ENCODE results near the gene YJU2. TPM values are rescaled to one million over a fixed set of nuclear protein-coding genes. Genes with fewer than 3 reads are reported as not detected.

The YJU2 gene
- total and polyA plus RNA-seq, 2 of the 13 experiments (the other 11 are each of a cell fraction or from before 2014, with no cell fraction given): 9.3 to 17.9 TPM

GRCh38 chr19:4310247-4311121 is 63.6 kb downstream of the YJU2 start (continued):
- TF ChIP-seq ELF3 (CRISPR knock-in tag; IDR thresholded peaks at IDR 0.05): peak; percentile 98
- TF ChIP-seq TFAP4 (IDR thresholded peaks at IDR 0.05; ENCODE audit: borderline replicate concordance, low read depth): peak; percentile 71; the same call in 1 of the 2 replicates
- no peak for TF ChIP-seq BRF2 (CRISPR knock-in tag; IDR thresholded peaks at IDR 0.05)
- 0 out of 2 replicates have a peak, but pooled peaks have one; percentile 63 for TF ChIP-seq CCDC6 (CRISPR knock-in tag; IDR thresholded peaks at IDR 0.05)
- TF ChIP-seq PITX1 (CRISPR knock-in tag; IDR thresholded peaks at IDR 0.05): peak; percentile 68; the same call in 1 of the 2 replicates
- TF ChIP-seq ZNF225 (CRISPR knock-in tag; IDR thresholded peaks at IDR 0.05): peak; percentile 76; the same call in 1 of the 2 replicates
- TF ChIP-seq ATF1 (CRISPR knock-in tag; IDR thresholded peaks at IDR 0.05): no peak
- TF ChIP-seq ZNF362 (CRISPR knock-in tag; IDR thresholded peaks at IDR 0.05; ENCODE audit: borderline replicate concordance): no peak
- TF ChIP-seq DRAP1 (CRISPR knock-in tag; IDR thresholded peaks at IDR 0.05): peak; percentile 60
- TF ChIP-seq PBX3 (CRISPR knock-in tag; IDR thresholded peaks at IDR 0.05; ENCODE audit: borderline replicate concordance): no peak
- no peak for TF ChIP-seq ZBTB40 (IDR thresholded peaks at IDR 0.05)
- TF ChIP-seq ZBTB40 (CRISPR knock-in tag; IDR thresholded peaks at IDR 0.05): peak; percentile 81
- no peak for TF ChIP-seq MTA3 (CRISPR knock-in tag; IDR thresholded peaks at IDR 0.05)
- TF ChIP-seq RFX3 (CRISPR knock-in tag; IDR thresholded peaks at IDR 0.05): peak; percentile 27; the same call in 1 of the 2 replicates
